Endometrial microvascular endothelial cells (primary cell): ENCODE data around the gene SLC4A11. TPM values are rescaled to one million over a fixed set of nuclear protein-coding genes. Genes with fewer than 3 reads are reported as not detected.

Experiments used
- in situ Hi-C: cut with HindIII; loops from 2 replicates; pipeline ENCODE4 v1.10.0; 2017; ENCODE audit warnings: low sequenced_read_pairs, low pct_unique_long_range_greater_than_20kb; ENCODE audit errors: inconsistent ontology term
- total RNA-seq: library from RNA; depleted of rRNA; stranded (reverse); fragments of >200 nt; gene quantifications from one replicate; pipeline ENCODE4 v1.2.3, GENCODE V29; 2015; ENCODE audit errors: inconsistent ontology term

The SLC4A11 gene
- total RNA-seq, 1 donor from 2014 or later = 1.3 TPM

DNA sequence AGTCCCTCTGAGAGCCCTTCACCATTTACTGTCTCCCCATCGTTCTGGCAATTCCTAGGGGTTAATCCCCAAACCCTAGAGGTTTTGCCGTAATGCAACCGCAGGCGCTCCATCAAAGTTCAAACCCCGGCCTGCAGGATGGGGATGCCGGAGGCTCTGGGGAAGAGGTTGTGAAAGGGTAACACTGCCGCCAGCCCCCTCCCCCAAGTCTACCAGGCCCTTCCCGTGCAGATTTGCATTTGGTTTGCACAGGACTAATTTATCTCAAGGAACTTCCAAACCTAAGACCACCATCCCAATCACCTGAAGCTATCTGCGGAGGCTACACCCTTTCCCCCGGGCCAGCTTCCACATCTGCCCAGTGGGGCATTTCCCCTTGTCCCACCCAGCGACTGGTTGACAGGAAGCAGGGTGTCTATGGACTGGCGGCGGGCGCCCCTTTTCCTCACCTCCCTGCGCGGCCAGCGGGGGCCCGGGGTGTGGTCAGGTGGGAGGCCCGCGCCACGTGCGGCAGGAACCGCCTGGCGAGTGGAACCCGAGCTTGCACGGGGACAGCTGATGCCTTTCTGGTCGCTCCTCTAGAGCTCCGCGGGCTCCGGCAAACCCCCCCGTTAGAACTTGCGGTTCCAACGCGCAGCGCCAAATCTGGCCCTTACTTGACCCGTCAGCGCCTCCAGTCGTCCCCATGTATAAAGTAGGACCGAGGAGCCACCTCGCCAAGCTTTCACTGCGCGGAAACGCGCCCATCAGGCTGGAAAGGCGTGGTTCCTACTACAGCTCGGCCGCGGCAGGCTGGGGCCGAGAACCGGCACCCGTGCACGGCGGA, 9.4 kb upstream of the SLC4A11 start:
- in situ Hi-C loops = no loop called here

DNA sequence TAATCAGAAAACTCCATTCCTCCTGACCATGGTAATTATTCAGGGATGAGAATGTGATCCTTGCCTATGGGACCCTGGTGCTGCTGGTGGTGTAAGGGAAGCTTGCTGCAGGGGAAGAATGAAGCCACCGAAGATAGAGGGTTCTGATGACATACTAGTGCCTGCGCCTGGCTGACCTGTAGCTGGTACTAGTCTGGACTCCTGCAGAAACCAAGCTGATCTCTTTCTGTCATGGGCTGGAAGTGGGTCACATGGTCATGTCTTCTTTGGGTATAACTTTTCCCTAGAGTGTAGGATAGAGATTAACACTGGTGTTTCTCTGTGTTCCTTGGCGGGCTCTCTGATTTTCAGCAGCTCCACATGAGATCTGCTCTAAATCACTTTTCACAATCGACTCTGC, 8.6 kb upstream of the SLC4A11 start:
- in situ Hi-C loops = no loop called here

DNA sequence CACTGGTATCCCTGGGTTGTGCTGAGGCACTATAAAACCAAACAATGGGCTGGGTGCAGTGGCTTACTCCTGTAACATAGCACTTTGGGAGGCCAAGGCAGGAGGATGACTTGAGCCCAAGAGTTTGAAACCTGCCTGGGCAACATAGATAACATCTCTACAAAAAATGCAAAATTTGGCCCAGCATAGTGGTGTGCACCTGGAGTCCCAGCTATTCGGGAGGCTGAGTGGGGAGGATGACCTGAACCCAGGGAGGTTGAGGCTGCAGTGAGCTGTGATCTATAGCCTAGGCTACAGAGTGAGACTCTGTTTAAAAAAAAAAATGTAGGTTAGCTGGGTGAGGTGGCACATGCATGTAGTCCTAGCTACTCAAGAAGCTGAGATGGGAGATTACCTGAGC, 7.7 kb upstream of the SLC4A11 start:
- in situ Hi-C loops = no loop called here

DNA sequence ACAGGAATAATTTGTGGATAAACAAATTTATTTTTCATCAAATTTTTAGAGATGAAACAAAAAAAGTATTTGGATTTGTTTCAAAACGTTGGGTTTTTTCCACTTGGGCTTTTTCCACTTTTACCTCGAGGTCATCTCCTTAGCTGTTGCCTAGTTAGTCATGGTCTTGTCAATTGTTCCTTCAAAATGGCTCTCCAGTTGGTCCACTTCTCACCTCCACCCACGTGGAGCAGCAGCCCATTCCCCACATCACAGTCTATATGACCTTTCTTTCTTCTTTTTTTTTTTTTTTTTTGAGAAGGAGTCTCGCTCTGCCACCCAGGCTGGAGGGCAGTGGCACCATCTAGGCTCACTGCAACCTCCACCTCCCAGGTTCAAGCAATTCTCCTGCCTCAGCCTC, 6.7 kb upstream of the SLC4A11 start:
- in situ Hi-C loops = no loop called here

DNA sequence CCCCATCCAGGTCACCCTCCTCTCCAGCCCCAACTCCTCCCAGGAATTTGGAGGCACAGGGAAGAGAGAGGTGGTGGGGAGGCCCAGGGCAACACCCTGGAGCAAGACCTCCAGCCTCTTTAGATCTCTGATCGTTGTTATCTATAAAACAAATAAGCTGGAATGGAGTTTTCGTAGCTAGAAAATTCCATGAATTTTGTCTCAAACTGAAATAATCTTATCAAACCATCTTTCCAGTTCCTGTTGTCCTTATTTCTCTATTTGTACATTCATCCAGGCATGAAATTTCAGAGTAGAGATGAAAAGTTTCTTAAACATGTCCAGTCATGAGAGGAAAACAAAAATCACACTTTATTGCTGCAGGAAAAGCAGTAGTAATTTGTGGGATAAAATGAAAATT, 6.2 kb upstream of the SLC4A11 start:
- in situ Hi-C loops = no loop called here

DNA sequence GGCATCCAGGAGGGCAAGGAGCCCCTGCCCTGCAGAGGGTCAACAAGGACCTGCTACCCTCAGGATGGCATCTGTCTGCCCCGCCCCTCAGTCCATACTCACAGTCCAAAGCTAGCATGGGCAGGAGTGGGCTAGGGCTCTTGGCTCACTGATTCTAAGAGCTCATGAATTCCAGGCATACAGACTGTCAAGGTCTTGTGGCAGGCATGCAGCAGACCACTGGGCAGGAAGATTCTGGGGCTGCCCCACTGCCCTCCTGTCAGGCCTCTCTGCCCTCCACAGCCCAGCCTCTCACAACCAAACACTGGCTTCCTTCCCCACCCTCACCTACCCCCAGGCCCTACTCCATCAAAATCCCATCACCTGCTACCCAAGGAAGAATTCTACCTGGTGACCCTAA, 5.6 kb upstream of the SLC4A11 start:
- in situ Hi-C loops = no loop called here

DNA sequence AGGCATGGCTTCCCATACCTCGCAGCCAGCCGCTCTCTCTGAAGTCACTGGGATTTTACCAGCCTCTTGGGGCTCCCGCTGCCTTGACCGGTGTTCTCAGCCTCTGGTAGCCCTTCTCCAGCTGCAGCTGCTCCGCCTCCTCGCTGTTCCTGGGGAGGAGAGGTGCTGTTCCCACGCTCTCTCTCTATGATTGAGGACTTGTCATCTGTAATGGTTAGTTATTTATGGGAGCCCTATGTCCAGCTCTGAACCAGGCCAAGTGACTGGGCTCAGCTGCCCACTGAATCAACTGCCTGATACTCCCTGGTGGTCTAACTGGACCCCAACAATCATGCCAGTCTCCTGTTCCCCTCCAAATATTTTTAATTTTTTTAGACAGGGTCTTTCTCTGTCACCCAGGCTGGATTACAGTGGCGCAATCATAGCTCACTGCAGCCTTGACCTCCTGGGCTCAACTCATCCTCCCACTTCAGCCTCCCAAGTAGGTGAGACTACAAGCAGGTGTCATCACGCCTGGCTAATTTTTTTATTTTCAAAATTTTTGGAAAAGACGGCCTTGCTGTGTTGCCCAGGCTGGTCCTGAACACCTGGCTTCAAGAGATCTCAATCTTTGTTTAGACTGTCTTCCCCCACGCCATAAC, 4.8 kb upstream of the SLC4A11 start:
- in situ Hi-C loops = no loop called here

DNA sequence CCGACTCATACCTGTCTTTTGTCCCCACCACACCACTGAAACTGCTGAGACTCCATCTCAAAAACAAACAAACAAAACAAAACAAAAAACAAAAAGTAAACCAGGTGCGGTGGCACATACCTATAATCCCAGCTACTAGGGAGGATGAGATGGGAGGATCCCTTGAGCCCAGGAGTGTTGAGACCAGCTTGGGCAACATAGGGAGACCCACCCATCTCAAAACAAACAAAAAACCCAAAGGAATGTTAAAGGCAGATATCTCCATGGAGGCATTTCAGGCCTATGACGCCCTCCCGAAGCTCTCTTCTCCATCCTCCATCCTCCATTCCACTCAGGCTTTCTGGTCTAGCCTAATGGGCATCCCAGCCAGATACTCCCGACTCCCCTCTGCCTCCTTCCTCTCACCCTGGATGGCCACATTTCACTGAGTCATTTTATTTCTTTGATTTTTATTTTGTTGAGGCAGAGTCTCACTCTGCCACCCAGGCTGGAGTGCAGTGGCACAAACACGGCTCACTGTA, 3.2 kb upstream of the SLC4A11 start:
- in situ Hi-C loops = no loop called here

DNA sequence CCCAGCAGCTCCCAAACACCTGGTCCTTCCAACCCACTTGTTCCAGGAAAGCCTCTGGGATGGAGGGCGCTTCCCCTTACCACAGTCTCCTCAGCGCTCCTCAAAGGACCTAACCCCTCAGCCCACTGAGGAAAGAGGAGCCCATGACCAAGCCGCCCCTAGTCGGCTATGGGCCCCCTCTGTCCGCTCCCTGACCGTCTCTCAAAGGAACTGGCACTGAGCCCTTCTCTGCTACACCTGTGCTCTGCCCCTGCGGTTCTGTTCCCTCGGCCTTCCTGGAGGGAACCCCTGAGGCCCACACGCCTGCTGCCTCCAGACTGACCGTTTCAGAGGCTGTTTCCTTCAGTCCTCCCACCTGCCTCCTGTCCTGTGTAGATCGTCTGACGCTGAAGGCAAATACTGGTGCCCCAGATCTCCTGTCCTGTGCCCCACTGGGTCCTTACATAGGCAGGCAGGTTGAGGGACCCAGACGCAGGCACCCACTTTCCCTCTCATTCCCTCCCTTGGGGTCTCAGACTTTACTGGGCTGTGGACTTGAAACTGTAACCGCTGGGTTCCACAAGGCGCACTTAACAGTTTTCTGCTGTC, 1.9 kb upstream of the SLC4A11 start:
- in situ Hi-C loops = no loop called here

DNA sequence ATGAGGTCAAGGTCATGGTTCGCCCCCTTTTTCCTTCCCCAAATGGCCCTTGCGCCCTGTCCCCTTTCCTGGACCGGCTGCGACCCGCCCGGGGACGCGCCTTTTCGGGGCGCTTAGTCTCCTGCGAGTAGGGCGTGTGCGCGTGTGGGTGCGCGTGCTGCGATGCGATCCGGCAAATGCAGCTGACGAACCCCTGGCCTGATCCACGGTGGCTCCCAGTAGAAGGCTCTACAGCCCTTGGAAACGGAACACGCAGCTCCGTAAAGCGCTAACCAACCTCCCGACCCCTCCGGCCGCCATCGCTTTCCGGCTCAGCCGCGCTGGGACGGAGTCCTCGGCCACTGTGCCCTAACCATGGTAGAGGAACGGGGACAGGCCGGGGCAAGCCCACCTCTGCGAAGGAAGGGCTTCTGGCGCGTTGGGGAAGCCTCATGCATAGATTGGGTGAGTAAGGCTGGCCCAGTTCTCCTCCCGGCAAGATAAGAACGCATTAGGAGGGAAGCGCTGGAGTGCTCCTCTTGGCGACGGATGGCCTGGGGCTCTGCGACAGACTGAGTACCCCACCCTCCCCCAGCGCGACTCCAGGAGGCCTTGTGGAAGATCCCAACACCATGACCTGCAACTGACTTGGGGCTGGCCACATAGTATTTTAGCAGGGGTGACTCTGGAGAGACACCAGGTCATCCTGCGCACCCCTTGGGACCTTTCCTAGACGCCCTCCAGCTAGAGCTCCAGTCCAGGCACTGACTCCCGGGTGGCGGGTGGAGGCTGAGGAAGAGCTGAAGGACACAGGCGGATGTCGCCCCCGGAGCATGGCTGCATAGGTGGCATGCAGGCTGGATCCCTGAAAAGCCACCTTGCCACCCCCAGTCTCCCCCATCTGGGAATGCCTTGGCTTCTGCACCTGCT, 1.1 kb upstream of the SLC4A11 start:
- in situ Hi-C loops = no loop called here

DNA sequence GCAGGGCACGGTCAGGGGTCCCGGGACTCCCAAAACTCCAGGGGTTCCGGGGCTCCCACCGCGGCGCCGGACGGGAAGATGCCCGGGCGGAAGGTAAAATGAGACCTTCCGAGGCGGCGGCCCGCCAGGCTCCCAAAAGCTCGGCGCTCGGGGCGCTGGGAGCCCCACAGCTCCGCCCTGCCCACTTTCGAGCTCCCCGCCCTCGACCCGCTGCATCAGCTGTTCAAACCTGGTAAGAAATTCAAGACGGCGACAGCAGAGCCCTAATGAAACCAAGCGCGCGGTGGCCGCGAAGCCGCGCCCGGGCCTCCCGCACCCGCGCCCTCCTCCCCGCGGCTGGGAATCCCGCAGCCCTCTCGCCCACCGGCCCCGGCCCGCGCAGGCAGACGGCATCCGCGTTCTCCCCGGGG, 369 bp downstream of the SLC4A11 start:
- in situ Hi-C loops = no loop called here

DNA sequence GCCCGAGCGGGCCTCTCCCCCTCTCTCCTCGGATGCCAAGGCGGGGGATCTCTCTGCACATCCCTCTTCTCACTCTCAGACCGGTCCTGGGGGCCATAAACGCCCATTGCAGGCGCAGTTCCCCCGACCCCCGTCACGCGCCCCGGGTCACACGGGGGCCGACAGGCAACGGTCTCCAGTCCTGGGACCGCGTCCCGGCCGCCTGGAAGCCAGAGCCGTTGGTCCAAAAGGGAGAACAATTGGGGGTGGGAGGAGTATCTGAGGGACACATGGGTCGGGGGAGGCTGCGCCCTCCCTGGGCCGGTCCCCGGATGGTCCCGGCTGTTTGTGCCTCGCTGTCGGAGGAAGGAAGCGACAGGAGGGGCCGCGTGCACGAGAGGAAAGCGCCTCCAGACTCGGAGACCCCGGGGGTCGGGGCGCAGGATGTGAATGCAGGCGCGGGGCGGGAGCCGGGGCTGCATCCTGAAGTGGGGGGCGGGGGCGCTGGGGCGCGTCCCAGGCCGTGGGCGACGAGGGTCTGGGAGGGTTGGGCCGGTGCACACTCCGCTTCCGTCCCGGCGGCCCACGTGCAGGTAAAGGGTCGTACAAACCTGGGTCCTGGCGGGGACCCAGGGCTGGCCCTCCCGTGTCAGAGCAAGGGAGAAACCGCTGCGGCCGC, 903 bp downstream of the SLC4A11 start:
- in situ Hi-C loops = no loop called here

DNA sequence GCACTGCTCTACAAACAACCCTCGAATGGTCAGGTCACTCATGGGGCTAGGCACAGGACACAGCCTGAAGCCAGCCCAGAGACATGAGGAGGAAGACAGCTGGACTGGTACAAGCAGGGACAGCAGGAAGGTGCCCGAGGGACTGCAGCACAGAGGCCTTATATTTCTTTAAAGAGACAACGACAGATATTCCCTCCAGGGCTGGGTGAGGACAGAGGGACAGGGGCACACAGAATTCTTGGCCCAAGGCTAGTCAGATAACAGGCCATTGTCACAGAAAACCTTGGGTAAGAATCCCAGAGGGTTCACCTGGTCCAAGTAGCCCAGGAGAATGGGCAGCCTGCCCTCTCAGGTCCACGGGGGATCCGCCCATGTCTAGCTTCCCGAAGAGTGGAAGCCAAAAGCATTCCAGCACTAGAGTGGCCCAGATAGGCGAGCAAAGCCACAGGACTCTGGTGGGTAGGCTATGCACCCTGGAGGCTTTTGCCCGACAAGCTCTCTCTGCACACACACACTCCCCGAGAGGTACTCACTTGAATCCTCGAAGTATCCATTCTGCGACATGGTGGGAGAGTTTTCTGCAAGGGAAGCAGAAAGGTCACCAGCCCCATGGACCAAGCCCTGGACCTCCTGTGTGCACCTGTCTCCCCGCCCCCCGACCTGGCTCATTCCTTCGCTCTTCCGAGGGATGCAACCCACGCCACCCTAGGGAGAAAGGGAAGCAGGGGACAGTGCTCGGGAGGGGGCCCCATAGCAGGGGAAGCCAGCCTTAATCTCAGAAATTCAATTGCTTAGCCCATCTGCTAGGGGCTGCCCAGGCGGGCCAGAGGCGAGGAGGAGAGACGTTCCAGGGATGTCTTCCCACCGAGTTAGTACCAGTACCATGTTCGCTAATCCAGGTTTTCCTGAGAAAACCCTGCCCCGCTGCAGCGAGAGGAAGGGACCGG, 1.7 kb downstream of the SLC4A11 start:
- in situ Hi-C loops = no loop called here

DNA sequence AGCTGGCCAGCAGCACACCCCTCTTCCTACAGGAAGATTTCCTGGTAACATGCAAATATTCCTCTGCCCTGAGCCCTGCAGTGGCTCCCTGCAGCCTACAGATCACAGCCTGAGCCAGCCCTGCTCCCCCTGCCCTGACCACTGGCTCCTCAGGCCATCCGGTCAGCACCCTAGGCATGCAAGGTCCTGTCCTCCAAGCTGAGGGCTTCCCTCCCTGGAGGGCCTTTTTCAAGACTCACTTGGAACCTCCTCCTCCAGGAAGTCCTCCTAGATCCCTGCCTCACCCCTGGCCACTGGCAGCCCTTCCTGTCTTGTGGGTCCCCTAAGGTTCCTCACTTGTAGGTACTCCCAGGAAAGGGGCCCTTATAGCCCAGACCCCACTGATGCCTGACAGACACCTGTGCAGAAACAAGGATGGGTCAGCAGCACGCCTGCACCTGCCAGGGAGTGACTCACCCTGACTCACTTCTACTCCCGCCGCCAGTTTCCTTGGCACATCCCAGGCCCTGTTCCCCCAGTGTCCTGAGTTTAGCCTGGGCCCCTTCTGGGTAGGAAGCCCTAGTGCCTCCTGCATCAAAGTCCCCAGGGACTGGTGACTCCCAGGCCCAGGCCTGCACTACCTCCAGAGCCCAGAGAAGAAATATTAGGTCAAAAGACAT, 3.2 kb downstream of the SLC4A11 start:
- in situ Hi-C loops = no loop called here

DNA sequence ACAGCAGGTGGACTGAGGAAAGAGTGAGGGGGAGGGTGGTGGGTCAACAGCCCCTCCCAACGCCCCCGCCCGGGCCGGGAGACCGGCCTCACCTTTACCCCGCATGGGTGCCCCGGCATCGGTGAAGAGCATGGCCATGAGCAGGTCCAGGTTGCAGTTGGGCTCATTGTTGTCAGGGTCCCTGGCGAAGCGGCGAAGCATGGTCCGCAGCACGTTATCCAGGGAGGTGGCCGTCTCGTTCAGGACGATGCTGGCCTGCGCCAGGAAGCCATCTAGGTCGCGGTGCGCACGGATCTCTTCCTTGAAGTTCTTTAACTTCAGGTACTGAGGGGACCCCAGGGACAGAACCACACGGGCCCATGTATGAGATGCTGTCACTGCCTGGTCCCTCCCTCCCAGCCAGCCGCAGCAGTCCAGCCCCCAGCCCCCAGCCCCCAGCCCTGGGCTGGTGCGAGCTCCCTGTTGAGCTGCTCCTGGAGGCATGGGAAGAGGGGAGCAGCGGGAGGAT, 4.9 kb downstream of the SLC4A11 start:
- in situ Hi-C loops = no loop called here

DNA sequence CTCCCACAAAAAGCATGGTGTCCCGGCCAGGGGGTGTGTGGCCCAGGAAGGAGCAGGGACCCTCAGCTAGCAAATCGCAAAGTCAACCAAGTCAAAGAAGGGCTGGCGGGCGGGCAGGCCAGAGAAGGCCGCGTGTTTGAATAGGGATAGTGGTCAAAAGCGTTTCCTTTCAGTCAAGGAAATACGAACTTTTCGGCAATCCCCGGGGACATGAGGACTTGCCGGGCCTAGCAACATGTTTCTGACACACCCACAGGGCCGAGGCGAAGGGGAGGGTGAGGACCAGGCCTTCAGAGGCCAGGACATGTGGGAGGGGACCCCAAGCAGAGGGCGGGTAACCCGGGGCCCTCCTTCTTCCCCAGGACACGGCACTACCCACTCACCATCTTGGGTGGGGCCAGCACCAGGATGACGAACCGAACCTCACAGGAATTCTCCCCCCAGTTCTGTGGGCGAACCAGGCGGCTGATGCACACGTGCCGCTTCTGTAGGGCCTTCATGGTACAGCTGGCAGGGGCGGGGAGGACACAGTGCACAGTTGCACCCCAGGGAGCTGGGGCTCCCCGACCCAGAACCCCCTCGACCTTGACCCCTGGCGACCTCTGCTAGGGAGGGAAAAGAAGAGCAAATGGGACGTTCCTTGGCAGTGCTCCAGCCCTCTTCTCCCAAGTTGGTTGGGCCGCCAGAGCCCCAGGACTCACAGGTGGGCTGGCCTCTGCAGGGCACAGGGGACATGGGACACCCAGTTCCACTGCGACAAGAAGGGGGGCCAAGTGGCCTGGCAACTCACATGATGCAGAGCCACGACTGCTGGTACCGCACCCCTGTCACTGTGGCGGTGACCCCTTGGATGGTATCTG, 5.6 kb downstream of the SLC4A11 start:
- in situ Hi-C loops = no loop called here
